AG04449 (cell line): Measurements from ENCODE around the gene ESPNL.

ENCODE experiments used
- CTCF ChIA-PET: fragments of 350-600 bp; formaldehyde crosslinking; extraction: SDS; loops from one replicate; lab custom pipeline; 2021; ENCODE audit warnings: antibody characterized with exemption; lab: Yijun Ruan, JAX
- POLR2A ChIA-PET: fragments of 400-600, 350-600 bp; formaldehyde crosslinking; extraction: SDS; loops from one replicate; lab custom pipeline; 2020; ENCODE audit warnings: antibody characterized with exemption, inconsistent platforms; lab: Yijun Ruan, JAX
- DNase-seq: peaks from one replicate; pipeline ENCODE4 v3.0.0-alpha.2; 2010; ENCODE audit warnings: low read depth, low spot score
- H3K4me3 ChIP-seq: 2 replicates; pipeline ENCODE4 v1.5.1; 2011; ENCODE audit warnings: low read depth, mild to moderate bottlenecking, control low read depth, low read length
- TF ChIP-seq, protein P1 (sequence below): IDR thresholded peaks from one replicate; pipeline ENCODE4 v1.5.1; 2011; ENCODE audit warnings: mild to moderate bottlenecking, moderate library complexity, low read length, control low read depth, inconsistent platforms; ENCODE audit not compliant: insufficient read depth; ENCODE audit errors: missing control alignments

The ESPNL gene

DNA sequence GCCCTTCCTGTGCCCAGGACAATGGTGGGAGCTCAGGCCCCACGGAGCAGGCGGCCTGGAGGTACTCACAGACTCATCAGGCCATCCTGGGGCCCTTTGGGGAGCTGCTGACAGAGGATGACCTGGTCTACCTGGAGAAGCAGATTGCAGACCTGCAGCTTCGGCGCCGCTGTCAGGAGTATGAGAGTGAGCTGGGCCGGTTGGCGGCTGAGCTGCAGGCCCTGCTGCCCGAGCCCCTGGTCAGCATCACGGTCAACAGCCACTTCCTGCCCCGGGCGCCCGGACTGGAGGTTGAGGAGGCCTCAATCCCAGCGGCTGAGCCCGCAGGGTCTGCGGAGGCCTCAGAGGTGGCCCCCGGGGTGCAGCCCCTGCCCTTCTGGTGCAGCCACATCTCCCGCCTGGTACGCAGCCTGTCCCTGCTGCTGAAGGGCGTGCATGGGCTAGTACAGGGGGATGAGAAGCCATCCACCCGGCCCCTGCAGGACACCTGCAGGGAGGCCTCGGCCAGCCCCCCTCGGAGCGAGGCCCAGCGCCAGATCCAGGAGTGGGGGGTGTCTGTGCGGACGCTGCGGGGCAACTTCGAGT is 30.1 kb downstream of the ESPNL start:
- ChIA-PET POLR2A (no interaction called here), CTCF (no interaction called here)

DNA sequence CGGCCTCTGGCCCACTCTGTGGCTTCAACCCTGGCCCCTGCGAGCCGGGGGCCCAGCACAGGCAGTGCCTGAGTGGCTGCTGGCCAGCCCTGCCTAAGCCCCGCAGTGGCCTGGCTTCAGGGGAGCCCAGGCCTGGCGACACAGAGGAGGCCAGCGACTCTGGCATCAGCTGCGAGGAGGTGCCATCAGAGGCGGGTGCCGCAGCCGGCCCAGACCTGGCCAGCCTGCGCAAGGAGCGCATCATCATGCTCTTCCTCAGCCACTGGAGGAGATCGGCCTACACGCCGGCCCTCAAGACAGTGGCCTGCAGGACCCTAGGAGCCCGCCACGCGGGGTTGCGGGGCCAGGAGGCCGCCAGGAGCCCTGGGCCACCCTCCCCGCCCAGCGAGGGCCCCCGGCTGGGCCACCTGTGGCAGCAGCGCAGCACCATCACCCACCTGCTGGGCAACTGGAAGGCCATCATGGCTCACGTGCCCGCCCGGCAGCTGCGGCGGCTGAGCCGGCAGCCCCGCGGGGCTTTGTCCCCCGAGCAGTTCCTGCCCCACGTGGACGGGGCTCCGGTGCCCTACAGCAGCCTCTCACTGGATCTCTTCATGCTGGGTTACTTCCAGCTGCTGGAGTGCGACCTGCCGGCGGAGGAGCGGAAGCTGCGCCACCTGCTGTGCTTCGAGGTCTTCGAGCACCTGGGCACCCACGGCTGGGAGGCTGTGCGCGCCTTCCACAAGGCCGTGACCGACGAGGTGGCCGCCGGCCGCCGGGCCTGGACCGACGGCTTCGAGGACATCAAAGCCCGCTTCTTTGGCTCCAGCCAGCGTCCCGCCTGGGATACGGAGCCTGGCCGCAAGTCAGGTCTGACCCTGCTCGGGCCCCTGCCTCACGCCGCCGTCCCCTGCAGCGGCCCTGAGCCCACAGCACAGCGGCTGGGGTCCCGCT is 30.8 kb downstream of the ESPNL start:
- POLR2A ChIA-PET, result no interaction called here
- DNase-seq, result no peak
- CTCF ChIA-PET, result no interaction called here
- no peak overlapping the region for H3K4me3 ChIP-seq
- TF ChIP-seq, protein P1, sequence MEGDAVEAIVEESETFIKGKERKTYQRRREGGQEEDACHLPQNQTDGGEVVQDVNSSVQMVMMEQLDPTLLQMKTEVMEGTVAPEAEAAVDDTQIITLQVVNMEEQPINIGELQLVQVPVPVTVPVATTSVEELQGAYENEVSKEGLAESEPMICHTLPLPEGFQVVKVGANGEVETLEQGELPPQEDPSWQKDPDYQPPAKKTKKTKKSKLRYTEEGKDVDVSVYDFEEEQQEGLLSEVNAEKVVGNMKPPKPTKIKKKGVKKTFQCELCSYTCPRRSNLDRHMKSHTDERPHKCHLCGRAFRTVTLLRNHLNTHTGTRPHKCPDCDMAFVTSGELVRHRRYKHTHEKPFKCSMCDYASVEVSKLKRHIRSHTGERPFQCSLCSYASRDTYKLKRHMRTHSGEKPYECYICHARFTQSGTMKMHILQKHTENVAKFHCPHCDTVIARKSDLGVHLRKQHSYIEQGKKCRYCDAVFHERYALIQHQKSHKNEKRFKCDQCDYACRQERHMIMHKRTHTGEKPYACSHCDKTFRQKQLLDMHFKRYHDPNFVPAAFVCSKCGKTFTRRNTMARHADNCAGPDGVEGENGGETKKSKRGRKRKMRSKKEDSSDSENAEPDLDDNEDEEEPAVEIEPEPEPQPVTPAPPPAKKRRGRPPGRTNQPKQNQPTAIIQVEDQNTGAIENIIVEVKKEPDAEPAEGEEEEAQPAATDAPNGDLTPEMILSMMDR, result no peak

More for the DNA sequence above, 30.1 kb downstream of the ESPNL start:
- TF ChIP-seq, protein P1, result no peak
- DNase-seq, result no peak
- no peak overlapping the region for H3K4me3 ChIP-seq

DNA sequence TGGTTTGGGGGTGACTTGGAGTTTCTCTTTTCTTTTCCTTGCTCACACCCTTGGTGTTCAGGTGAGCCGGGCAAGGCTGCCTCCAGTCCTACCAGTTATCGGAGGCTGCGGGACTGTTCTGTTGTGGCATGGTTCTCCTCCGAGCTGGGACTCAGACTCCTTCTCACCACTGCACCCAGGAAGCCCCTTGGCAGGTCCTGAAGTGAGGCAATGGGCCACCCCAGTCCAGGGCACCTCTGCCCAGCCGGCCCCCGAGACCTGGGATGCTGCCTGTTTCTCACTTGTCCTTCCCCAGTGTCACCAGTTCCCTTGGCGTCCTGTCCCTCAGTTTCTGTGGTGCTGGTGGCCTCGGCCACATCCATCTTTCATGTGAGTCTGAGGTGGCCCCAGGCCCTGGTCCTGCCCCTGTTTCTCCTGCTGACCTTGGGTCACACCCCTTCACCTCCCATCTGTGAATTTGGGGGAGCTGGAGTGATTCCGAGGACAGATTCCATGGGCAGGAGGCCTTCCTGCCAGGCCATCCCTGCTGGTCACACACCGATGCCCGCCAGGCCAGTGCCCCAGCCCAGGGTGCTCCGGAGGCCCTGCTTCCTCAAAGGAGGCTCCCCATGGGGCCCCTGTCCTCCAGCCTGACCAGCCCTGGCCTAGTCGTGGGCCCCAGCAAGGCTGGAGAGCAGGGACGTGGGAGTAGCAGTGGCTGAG is 31.8 kb downstream of the ESPNL start:
- no peak overlapping the region for H3K4me3 ChIP-seq
- TF ChIP-seq, protein P1, result no peak
- CTCF ChIA-PET, result no interaction called here
- POLR2A ChIA-PET, result no interaction called here
- no peak for DNase-seq

DNA sequence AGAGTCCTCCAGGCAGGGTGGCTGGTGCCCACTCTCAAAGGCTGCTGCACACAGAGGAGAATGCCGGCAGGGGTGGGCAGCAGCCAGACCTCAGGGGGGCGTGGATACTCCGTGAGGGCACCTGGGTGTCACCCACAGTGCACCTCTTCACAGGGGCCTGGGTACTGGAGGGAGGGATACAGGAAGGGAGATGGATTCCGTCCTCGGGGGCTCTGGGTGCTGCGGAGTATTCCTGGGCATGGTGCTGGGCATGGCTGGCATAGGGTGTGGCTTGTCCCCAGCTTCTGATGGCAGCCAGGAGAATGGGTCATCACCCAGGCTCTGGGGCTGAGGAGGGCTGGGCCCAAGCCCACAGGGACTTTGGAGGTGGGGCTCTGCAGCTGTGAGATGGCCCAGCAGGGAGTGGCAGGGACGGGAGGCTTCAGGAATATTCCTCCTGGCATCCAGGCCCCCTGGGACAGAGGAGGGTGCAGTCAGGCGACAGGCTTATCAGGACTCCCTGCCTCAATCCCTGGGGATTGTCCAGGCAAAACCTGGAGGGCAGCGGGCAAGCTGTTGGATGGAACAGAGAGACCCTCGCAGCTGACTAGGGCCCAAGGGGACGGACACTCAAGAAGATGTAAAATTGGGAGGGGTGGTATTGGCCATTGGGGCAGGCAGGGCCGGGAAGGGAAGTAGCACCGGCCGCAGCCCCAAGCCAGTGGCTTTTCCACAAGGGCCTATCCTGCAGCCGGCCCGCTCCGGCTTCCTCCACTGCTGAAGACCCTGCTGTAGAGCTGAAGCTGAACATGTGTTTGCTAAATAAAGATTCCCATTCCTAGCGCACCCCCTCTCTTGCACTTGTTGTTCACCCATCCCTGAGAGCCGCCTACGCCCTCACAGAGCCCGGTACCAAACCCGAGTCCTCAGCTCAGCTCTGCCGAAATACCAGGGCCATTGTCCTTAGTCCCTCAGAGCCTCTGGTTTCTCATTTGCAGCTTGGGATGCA is 32.6 kb downstream of the ESPNL start:
- TF ChIP-seq, protein P1, result no peak
- DNase-seq, result no peak
- no peak overlapping the region for H3K4me3 ChIP-seq
- ChIA-PET CTCF (no interaction called here), POLR2A (no interaction called here)

DNA sequence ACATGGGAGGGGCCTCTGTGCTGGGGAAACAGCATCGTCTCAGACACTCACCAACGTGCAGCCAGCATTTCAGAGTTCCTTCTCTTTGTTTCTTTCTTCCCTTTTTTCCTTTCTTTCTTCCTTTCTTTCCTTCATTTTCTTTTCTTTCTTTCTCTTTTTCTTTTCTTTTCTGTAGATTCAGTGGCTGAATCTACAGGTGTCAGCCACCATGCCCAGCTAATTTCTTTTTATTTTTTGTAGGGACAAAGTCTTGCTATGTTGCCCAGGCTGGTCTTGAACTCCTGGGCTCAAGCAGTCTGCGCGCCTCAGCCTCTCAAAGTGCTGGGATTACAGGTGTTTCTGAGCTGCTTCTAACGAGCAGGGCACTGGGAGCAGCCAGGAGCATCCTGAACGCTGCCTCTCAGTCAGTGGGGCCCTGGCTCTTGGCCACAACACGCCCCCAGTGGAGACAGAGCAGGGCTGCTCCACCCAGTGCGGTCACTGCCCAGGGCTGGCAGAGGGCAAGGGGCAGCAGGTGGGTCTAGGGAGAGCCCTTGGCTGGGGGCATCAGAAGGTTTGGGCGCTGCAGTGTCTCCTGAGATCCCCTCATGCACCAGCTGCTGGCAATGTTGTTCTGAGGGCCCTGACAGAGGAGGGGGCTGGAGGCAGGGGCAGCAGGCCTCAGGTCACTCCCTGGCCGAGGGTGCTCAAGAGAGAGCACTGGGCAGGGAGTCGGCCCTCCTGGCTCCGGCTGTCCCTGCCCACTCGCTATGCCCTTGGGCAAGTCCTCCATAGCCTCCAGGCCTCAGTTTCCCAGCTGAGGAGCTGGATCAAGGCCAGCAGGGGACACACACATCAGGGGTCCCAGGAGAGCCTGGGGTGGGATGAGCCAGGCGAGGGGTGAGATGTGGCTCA is 33.6 kb downstream of the ESPNL start:
- TF ChIP-seq, protein P1, result no peak
- CTCF ChIA-PET, result no interaction called here
- POLR2A ChIA-PET, result no interaction called here
- no peak overlapping the region for H3K4me3 ChIP-seq
- no peak for DNase-seq
